ENCODE results near the gene KCNG2. TPM values are rescaled to one million over a fixed set of nuclear protein-coding genes. Genes with fewer than 3 reads are reported as not detected.

The KCNG2 gene
- total RNA-seq, 1 donor, result not detected

GRCh38 chr18:79828258-79828657 lies 30.5 kb downstream of the KCNG2 start:
- TF ChIP-seq, protein P1, sequence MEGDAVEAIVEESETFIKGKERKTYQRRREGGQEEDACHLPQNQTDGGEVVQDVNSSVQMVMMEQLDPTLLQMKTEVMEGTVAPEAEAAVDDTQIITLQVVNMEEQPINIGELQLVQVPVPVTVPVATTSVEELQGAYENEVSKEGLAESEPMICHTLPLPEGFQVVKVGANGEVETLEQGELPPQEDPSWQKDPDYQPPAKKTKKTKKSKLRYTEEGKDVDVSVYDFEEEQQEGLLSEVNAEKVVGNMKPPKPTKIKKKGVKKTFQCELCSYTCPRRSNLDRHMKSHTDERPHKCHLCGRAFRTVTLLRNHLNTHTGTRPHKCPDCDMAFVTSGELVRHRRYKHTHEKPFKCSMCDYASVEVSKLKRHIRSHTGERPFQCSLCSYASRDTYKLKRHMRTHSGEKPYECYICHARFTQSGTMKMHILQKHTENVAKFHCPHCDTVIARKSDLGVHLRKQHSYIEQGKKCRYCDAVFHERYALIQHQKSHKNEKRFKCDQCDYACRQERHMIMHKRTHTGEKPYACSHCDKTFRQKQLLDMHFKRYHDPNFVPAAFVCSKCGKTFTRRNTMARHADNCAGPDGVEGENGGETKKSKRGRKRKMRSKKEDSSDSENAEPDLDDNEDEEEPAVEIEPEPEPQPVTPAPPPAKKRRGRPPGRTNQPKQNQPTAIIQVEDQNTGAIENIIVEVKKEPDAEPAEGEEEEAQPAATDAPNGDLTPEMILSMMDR (IDR thresholded peaks at IDR 0.05; ENCODE audit: extremely low read depth, low read depth, low read length), result no peak
- H3K4me3 ChIP-seq (ENCODE audit: insufficient read depth, low read length), result no peak overlapping the region
- no peaks in the 10 kb centered on the region for H4K20me1 ChIP-seq (ENCODE audit: insufficient read depth, low read length)
- no peaks in the 10 kb centered on the region for H3K9me3 ChIP-seq (ENCODE audit: low read depth, low read length)
- H3K27me3 ChIP-seq (ENCODE audit: insufficient read depth, low read length), result peaks cover 3% of the 10 kb centered on the region
- H3K79me2 ChIP-seq (ENCODE audit: insufficient read depth, low read length), result no peaks in the 10 kb centered on the region
- H3K36me3 ChIP-seq (ENCODE audit: insufficient read depth, low read length), result no peaks in the 10 kb centered on the region
- no peak overlapping the region for H3K27ac ChIP-seq (ENCODE audit: low read depth, low read length)
- H3K4me2 ChIP-seq (ENCODE audit: insufficient read depth, low read length), result no peak overlapping the region
- no peak overlapping the region for H2AFZ ChIP-seq (ENCODE audit: low read length)
- no peaks in the 10 kb centered on the region for H3K4me1 ChIP-seq (ENCODE audit: insufficient read depth, low read length)
- no peak for DNase-seq (ENCODE audit: insufficient read length, low spot score, missing footprints)

DNA sequence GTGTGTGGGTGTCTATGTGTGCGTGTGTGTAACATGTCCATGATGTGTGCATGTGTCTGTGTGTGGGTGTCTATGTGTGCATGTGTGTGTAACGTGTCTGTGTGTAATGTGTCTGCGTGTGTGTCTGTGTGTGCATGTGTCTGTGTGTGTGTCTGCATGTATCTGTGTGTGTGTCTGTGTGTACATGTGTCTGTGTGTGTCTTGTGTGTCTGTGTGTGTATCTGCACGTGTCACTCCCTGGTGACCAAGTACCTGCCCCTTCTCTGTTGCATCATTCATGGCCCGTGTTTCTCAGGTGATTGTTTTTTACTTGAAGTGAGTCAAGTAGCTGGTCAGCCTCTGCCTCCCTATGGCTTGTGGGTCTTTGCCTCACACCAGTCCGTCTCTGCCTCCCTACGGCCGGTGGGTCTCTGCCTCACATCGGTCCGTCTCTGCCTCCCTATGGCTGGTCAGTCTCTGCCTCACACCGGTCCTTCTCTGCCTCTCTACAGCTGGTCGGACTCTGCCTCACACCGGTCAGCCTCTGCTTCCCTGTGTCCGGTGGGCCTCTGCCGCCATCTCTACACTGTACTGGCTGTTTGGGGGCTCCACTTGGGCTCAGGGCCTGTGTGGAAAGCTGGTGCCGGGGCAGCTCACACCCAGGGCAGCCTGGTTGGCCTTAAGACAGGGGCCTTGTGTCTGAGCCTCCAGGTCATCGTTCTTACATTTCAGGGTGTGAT lies 31.6 kb downstream of the KCNG2 start:
- Histone ChIP-seq H3K9me3 (ENCODE audit: low read depth, low read length) (no peaks in the 10 kb centered on the region), H3K36me3 (ENCODE audit: insufficient read depth, low read length) (no peaks in the 10 kb centered on the region), H3K27me3 (ENCODE audit: insufficient read depth, low read length) (peaks cover 3% of the 10 kb centered on the region), H4K20me1 (ENCODE audit: insufficient read depth, low read length) (no peaks in the 10 kb centered on the region), H3K4me2 (ENCODE audit: insufficient read depth, low read length) (no peak overlapping the region), H3K4me1 (ENCODE audit: insufficient read depth, low read length) (no peaks in the 10 kb centered on the region), H3K79me2 (ENCODE audit: insufficient read depth, low read length) (no peaks in the 10 kb centered on the region), H2AFZ (ENCODE audit: low read length) (no peak overlapping the region), H3K4me3 (ENCODE audit: insufficient read depth, low read length) (no peak overlapping the region), H3K27ac (ENCODE audit: low read depth, low read length) (no peak overlapping the region)
- TF ChIP-seq, protein P1 (IDR thresholded peaks at IDR 0.05; ENCODE audit: extremely low read depth, low read depth, low read length), result no peak
- no peak for DNase-seq (ENCODE audit: insufficient read length, low spot score, missing footprints)

DNA sequence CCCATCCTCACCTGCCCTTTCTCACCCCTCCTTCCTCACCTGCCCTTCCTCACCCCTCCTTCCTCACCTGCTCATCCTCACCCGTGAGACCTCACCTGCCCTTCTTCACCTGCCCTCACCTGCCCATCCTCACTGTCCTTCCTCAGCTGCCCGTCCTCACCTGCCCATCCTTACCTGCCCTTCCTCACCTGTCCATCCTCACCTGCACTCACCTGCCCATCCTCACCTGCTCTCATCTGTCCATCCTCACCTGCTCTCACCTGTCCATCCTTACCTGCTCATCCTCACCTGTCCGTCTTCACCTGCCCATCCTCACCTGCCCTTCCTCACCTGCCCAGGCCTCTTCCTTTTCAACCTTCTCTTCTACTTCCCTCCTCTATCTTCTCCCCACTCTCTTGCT lies 34.4 kb downstream of the KCNG2 start:
- H3K4me1 ChIP-seq (ENCODE audit: insufficient read depth, low read length), result no peaks in the 10 kb centered on the region
- H2AFZ ChIP-seq (ENCODE audit: low read length), result no peak overlapping the region
- no peaks in the 10 kb centered on the region for H3K9me3 ChIP-seq (ENCODE audit: low read depth, low read length)
- peaks cover 5% of the 10 kb centered on the region for H3K27me3 ChIP-seq (ENCODE audit: insufficient read depth, low read length)
- no peaks in the 10 kb centered on the region for H4K20me1 ChIP-seq (ENCODE audit: insufficient read depth, low read length)
- no peak overlapping the region for H3K4me3 ChIP-seq (ENCODE audit: insufficient read depth, low read length)
- no peaks in the 10 kb centered on the region for H3K79me2 ChIP-seq (ENCODE audit: insufficient read depth, low read length)
- H3K4me2 ChIP-seq (ENCODE audit: insufficient read depth, low read length), result no peak overlapping the region
- no peaks in the 10 kb centered on the region for H3K36me3 ChIP-seq (ENCODE audit: insufficient read depth, low read length)
- no peak overlapping the region for H3K27ac ChIP-seq (ENCODE audit: low read depth, low read length)
- TF ChIP-seq, protein P1 (IDR thresholded peaks at IDR 0.05; ENCODE audit: extremely low read depth, low read depth, low read length), result no peak
- DNase-seq (ENCODE audit: insufficient read length, low spot score, missing footprints), result no peak

DNA sequence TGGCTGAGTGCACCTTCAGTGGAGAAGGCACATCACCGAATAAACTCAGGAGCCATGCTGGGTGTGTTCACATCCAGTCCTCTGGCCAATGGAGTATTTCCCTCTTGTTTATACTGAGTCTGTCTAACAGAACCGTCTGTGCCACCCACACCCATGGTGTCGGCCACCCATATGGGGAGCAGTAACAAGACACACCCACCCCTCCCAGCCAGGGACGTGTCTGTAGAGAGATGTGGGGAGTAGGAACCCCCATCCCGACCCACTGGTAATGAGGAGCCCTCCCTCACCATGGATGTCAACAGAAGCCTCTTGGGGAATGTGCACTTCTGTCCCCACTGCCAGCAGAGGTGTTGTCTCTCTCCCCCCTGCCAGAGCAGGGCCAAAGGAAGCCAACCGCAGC lies 37.1 kb downstream of the KCNG2 start:
- Histone ChIP-seq H4K20me1 (ENCODE audit: insufficient read depth, low read length) (no peaks in the 10 kb centered on the region), H3K4me3 (ENCODE audit: insufficient read depth, low read length) (no peak overlapping the region), H3K4me1 (ENCODE audit: insufficient read depth, low read length) (no peaks in the 10 kb centered on the region), H3K79me2 (ENCODE audit: insufficient read depth, low read length) (no peaks in the 10 kb centered on the region), H3K9me3 (ENCODE audit: low read depth, low read length) (no peaks in the 10 kb centered on the region), H3K27me3 (ENCODE audit: insufficient read depth, low read length) (peaks cover 5% of the 10 kb centered on the region), H3K4me2 (ENCODE audit: insufficient read depth, low read length) (no peak overlapping the region), H2AFZ (ENCODE audit: low read length) (no peak overlapping the region), H3K36me3 (ENCODE audit: insufficient read depth, low read length) (no peaks in the 10 kb centered on the region), H3K27ac (ENCODE audit: low read depth, low read length) (no peak overlapping the region)
- TF ChIP-seq, protein P1 (IDR thresholded peaks at IDR 0.05; ENCODE audit: extremely low read depth, low read depth, low read length), result no peak
- DNase-seq (ENCODE audit: insufficient read length, low spot score, missing footprints), result no peak
